Liver (tissue), 3 donors: ENCODE results near the gene RELL2.

ENCODE experiments used
- EGR1 ChIP-seq, 2 donors: IDR thresholded peaks; 2 replicates each; pipeline ENCODE4 v1.6.1; 2016 to 2018; ENCODE audit warnings: antibody characterized with exemption in 2 of 2, low read depth in 2 of 2
- FOXA1 ChIP-seq: IDR thresholded peaks from 2 replicates; pipeline ENCODE4 v1.6.1; 2016; ENCODE audit warnings: antibody characterized with exemption
- HNF4G ChIP-seq: IDR thresholded peaks from 2 replicates; pipeline ENCODE4 v1.6.1; 2016; ENCODE audit warnings: antibody characterized with exemption
- JUND ChIP-seq, 2 donors: IDR thresholded peaks; 2 replicates each; pipeline ENCODE4 v1.6.1; 2016; ENCODE audit warnings: antibody characterized with exemption in 2 of 2
- RAD21 ChIP-seq, 2 donors: IDR thresholded peaks; 2 replicates each; pipeline ENCODE4 v1.6.1; 2016; ENCODE audit warnings: antibody characterized with exemption in 2 of 2, mild to moderate bottlenecking in 2 of 2
- SP1 ChIP-seq: IDR thresholded peaks from 2 replicates; pipeline ENCODE4 v1.6.1; 2018; ENCODE audit warnings: antibody characterized with exemption, mild to moderate bottlenecking
- YY1 ChIP-seq: IDR thresholded peaks from 2 replicates; pipeline ENCODE4 v1.6.1; 2016; ENCODE audit warnings: antibody characterized with exemption, mild to moderate bottlenecking
- TF ChIP-seq, protein P1 (sequence below): IDR thresholded peaks from 2 replicates; pipeline ENCODE4 v1.6.1; 2016; ENCODE audit warnings: antibody characterized with exemption, mild to moderate bottlenecking
- TF ChIP-seq, protein P2 (sequence below): fragments of 150-350 bp; IDR thresholded peaks from 2 replicates; pipeline ENCODE4 v1.5.1; 2017; ENCODE audit warnings: improper control_type of control experiment, low read depth, low read length; ENCODE audit not compliant: missing input control
- TF ChIP-seq, protein P3 (sequence below): IDR thresholded peaks from 2 replicates; pipeline ENCODE4 v1.6.1; 2016; ENCODE audit warnings: antibody characterized with exemption
- donor health status: healthy.
- donor health status: healthy.

DNA sequence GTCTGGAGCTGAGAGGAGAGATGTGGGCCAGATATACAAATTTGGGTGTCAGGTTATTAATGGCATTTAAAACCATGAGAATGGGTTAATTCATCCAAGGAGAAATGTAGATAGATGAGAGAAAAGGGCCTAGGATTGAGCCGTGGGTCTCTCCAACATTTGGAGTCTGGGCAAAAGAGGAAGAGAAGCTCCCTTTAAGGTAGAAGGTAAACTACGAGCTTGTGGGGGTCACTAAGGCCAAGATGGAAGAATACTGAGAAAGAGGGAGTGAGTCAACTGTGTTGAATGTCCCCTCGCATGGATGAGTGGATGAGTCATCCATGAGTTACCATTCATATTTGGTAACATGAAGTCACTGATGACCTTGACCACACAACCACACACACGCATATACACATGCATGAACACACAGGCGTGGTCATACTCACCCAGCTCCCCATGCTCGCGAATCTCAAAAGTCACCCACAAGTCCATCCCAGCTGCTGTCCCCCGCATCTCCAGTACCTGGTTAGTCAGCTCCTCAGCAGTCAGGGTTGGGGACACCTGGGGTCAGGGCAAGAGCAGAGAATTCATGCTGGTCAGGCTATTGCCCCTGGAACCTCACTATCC lies 21.2 kb downstream of the RELL2 start:
- TF ChIP-seq, protein P1, sequence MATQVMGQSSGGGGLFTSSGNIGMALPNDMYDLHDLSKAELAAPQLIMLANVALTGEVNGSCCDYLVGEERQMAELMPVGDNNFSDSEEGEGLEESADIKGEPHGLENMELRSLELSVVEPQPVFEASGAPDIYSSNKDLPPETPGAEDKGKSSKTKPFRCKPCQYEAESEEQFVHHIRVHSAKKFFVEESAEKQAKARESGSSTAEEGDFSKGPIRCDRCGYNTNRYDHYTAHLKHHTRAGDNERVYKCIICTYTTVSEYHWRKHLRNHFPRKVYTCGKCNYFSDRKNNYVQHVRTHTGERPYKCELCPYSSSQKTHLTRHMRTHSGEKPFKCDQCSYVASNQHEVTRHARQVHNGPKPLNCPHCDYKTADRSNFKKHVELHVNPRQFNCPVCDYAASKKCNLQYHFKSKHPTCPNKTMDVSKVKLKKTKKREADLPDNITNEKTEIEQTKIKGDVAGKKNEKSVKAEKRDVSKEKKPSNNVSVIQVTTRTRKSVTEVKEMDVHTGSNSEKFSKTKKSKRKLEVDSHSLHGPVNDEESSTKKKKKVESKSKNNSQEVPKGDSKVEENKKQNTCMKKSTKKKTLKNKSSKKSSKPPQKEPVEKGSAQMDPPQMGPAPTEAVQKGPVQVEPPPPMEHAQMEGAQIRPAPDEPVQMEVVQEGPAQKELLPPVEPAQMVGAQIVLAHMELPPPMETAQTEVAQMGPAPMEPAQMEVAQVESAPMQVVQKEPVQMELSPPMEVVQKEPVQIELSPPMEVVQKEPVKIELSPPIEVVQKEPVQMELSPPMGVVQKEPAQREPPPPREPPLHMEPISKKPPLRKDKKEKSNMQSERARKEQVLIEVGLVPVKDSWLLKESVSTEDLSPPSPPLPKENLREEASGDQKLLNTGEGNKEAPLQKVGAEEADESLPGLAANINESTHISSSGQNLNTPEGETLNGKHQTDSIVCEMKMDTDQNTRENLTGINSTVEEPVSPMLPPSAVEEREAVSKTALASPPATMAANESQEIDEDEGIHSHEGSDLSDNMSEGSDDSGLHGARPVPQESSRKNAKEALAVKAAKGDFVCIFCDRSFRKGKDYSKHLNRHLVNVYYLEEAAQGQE, result no peak
- TF ChIP-seq, protein P2, sequence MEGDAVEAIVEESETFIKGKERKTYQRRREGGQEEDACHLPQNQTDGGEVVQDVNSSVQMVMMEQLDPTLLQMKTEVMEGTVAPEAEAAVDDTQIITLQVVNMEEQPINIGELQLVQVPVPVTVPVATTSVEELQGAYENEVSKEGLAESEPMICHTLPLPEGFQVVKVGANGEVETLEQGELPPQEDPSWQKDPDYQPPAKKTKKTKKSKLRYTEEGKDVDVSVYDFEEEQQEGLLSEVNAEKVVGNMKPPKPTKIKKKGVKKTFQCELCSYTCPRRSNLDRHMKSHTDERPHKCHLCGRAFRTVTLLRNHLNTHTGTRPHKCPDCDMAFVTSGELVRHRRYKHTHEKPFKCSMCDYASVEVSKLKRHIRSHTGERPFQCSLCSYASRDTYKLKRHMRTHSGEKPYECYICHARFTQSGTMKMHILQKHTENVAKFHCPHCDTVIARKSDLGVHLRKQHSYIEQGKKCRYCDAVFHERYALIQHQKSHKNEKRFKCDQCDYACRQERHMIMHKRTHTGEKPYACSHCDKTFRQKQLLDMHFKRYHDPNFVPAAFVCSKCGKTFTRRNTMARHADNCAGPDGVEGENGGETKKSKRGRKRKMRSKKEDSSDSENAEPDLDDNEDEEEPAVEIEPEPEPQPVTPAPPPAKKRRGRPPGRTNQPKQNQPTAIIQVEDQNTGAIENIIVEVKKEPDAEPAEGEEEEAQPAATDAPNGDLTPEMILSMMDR, result no peak
- TF ChIP-seq RAD21 (IDR thresholded peaks at IDR 0.05) (no peak), SP1 (no peak), HNF4G (no peak), YY1 (no peak), JUND (IDR thresholded peaks at IDR 0.05) (no peak), EGR1 (IDR thresholded peaks at IDR 0.05; ENCODE audit: low read depth in 2 of 2) (no peak), FOXA1 (no peak)
- TF ChIP-seq, protein P3, sequence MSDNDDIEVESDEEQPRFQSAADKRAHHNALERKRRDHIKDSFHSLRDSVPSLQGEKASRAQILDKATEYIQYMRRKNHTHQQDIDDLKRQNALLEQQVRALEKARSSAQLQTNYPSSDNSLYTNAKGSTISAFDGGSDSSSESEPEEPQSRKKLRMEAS, result no peak
